ENCODE results near the gene ACHE.

DNA sequence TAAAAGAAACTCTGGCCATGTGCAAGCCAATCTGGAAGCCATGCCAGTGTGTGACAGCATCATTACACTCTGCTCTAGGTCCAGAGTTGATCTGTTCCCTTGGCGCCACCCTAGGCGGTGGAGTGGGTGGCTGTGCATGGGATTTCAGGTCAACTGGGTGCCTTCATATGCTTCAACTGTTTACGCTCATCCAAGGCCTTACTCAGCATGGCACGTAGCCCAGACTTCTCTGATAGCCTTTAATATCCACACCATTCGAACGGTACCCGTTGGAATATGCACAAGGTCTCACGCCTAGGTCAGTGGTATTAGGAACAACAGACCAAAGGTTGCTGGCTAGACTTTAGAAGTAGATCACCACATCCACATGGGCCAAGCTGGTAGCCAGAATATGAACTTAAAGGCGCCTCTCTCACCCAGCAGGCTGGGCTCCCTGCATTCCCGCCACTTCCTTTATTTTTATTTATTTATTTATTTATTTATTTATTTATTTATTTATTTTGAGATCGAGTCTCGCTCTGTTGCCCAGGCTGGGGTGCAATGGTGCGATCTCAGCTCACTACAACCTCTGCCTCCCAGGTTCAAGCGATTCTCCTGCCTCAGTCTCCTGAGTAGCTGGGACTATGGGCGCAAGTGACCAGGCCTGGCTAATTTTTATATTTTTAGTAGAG is 18.7 kb upstream of the ACHE start:
- TF ChIP-seq, protein P1, sequence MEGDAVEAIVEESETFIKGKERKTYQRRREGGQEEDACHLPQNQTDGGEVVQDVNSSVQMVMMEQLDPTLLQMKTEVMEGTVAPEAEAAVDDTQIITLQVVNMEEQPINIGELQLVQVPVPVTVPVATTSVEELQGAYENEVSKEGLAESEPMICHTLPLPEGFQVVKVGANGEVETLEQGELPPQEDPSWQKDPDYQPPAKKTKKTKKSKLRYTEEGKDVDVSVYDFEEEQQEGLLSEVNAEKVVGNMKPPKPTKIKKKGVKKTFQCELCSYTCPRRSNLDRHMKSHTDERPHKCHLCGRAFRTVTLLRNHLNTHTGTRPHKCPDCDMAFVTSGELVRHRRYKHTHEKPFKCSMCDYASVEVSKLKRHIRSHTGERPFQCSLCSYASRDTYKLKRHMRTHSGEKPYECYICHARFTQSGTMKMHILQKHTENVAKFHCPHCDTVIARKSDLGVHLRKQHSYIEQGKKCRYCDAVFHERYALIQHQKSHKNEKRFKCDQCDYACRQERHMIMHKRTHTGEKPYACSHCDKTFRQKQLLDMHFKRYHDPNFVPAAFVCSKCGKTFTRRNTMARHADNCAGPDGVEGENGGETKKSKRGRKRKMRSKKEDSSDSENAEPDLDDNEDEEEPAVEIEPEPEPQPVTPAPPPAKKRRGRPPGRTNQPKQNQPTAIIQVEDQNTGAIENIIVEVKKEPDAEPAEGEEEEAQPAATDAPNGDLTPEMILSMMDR (IDR thresholded peaks at IDR 0.05), result peak in 1 of 4 donors; percentile 18
- TF ChIP-seq POLR2A (IDR thresholded peaks at IDR 0.05), result no peak
